Adrenal gland (tissue), 5 donors: ENCODE measurements around the gene ARL11.

ENCODE experiments used
- POLR2A ChIP-seq, 2 donors: fragments of 450-650 bp; IDR thresholded peaks; one replicate each; pipeline ENCODE4 v1.6.1; 2017; ENCODE audit warnings: antibody characterized with exemption in 2 of 2, mild to moderate bottlenecking in 2 of 2, moderate library complexity in 1 of 2
- TF ChIP-seq, protein P1 (sequence below), 6 experiments: fragments of 450-650 bp in 4 of 6; fragments of 200-600 bp in 2 of 6; sonication (generic) in 1 of 6; IDR thresholded peaks; 1 replicate in 5 of 6; 2 replicates in 1 of 6; pipeline versions ENCODE4 v1.5.1 to v1.8.0; 2016 to 2021; ENCODE audit warnings: antibody characterized with exemption in 6 of 6, mild to moderate bottlenecking in 2 of 6, moderate library complexity in 1 of 6
- donor health status: DM: no; HTN: no; CAD: no.

GRCh38 chr13:49632156-49632555 lies 3.8 kb downstream of the ARL11 start:
- TF ChIP-seq, protein P1, sequence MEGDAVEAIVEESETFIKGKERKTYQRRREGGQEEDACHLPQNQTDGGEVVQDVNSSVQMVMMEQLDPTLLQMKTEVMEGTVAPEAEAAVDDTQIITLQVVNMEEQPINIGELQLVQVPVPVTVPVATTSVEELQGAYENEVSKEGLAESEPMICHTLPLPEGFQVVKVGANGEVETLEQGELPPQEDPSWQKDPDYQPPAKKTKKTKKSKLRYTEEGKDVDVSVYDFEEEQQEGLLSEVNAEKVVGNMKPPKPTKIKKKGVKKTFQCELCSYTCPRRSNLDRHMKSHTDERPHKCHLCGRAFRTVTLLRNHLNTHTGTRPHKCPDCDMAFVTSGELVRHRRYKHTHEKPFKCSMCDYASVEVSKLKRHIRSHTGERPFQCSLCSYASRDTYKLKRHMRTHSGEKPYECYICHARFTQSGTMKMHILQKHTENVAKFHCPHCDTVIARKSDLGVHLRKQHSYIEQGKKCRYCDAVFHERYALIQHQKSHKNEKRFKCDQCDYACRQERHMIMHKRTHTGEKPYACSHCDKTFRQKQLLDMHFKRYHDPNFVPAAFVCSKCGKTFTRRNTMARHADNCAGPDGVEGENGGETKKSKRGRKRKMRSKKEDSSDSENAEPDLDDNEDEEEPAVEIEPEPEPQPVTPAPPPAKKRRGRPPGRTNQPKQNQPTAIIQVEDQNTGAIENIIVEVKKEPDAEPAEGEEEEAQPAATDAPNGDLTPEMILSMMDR (IDR thresholded peaks at IDR 0.05), result no peak
- TF ChIP-seq POLR2A (IDR thresholded peaks at IDR 0.05), result no peak
